IMR-90 (cell line): ENCODE results near the gene PRDM5. TPM values are rescaled to one million over a fixed set of nuclear protein-coding genes. Genes with fewer than 3 reads are reported as not detected.

Source experiments
- ATAC-seq: fragments of 200-7000 bp; cut with Tn5 transposase; 2 replicates; pipeline ENCODE4 v1.9.1; 2020; ENCODE audit warnings: low read depth, mild to moderate bottlenecking, moderate library complexity
- BruUV-seq: library from RNA; stranded (reverse); fragments of 400-500 nt; replicated peaks from 2 replicates; lab custom pipeline; 2021; lab: Mats Ljungman, UMichigan
- CTCF ChIA-PET: fragments of 300-600 bp; formaldehyde crosslinking; extraction: SDS; loops from one replicate; lab custom pipeline; 2021; ENCODE audit warnings: antibody characterized with exemption; lab: Yijun Ruan, JAX
- POLR2A ChIA-PET: fragments of 300-600 bp; sonication (Branson Sonifier 250); formaldehyde crosslinking; loops from one replicate; lab custom pipeline; 2022; ENCODE audit warnings: antibody characterized with exemption; ENCODE audit not compliant: unreplicated experiment; lab: Charles Lee
- DNase-seq: peaks from one replicate; pipeline ENCODE4 v3.0.0; 2013
- H2AFZ ChIP-seq: replicated peaks from 2 replicates; pipeline ENCODE3; 2013; ENCODE audit warnings: low read length, mild to moderate bottlenecking; ENCODE audit not compliant: poor library complexity
- H2AK5ac ChIP-seq: 2 replicates; pipeline ENCODE4 v1.6.1; 2013; ENCODE audit warnings: low read depth, low read length, inconsistent platforms
- H2AK9ac ChIP-seq: replicated peaks from 2 replicates; pipeline ENCODE3; 2013; ENCODE audit warnings: mild to moderate bottlenecking, low read depth, low read length, moderate library complexity; ENCODE audit not compliant: poor library complexity
- H2BK120ac ChIP-seq: 2 replicates; pipeline ENCODE4 v1.6.1; 2013; ENCODE audit warnings: low read depth, low read length, inconsistent platforms
- H2BK15ac ChIP-seq: 3 replicates; pipeline ENCODE4 v1.6.1; 2013; ENCODE audit warnings: low read depth, low read length, inconsistent platforms
- H2BK20ac ChIP-seq: 2 replicates; pipeline ENCODE4 v1.6.1; 2013; ENCODE audit warnings: low read depth, mild to moderate bottlenecking, inconsistent platforms, low read length, moderate library complexity
- H2BK5ac ChIP-seq: 2 replicates; pipeline ENCODE4 v1.6.1; 2013; ENCODE audit warnings: mild to moderate bottlenecking, low read depth, low read length, inconsistent platforms; ENCODE audit not compliant: poor library complexity, severe bottlenecking
- H3K14ac ChIP-seq: replicated peaks from 2 replicates; pipeline ENCODE4 v1.6.1; 2013; ENCODE audit warnings: low read depth, low read length, inconsistent platforms
- H3K18ac ChIP-seq: 2 replicates; pipeline ENCODE4 v1.6.1; 2013; ENCODE audit warnings: low read depth, low read length, control low read depth
- H3K23ac ChIP-seq: 2 replicates; pipeline ENCODE4 v1.6.1; 2013; ENCODE audit warnings: low read depth, low read length, inconsistent platforms
- H3K27ac ChIP-seq: 2 replicates; pipeline ENCODE4 v1.5.1; 2013; ENCODE audit warnings: mild to moderate bottlenecking, control low read depth, low read length; ENCODE audit not compliant: insufficient read depth
- H3K27me3 ChIP-seq: 2 replicates; pipeline ENCODE4 v1.6.1; 2013; ENCODE audit warnings: low read length; ENCODE audit not compliant: control insufficient read depth, insufficient read depth
- H3K36me3 ChIP-seq: 2 replicates; pipeline ENCODE4 v1.6.1; 2013; ENCODE audit warnings: low read length, mixed read lengths; ENCODE audit not compliant: control insufficient read depth, insufficient read depth
- H3K4ac ChIP-seq: 2 replicates; pipeline ENCODE4 v1.6.1; 2013; ENCODE audit warnings: low read depth, low read length, inconsistent platforms
- H3K4me1 ChIP-seq: 2 replicates; pipeline ENCODE4 v1.6.1; 2013; ENCODE audit warnings: low read length, mixed read lengths; ENCODE audit not compliant: control insufficient read depth, insufficient read depth
- H3K4me2 ChIP-seq: 2 replicates; pipeline ENCODE4 v1.6.1; 2013; ENCODE audit warnings: low read depth, mild to moderate bottlenecking, control low read depth, low read length, moderate library complexity
- H3K4me3 ChIP-seq: 2 replicates; pipeline ENCODE4 v1.5.1; 2013; ENCODE audit warnings: low read depth, mild to moderate bottlenecking, control low read depth, low read length, moderate library complexity; ENCODE audit not compliant: insufficient read depth
- H3K56ac ChIP-seq: 2 replicates; pipeline ENCODE4 v1.6.1; 2013; ENCODE audit warnings: low read length, inconsistent platforms; ENCODE audit not compliant: insufficient read depth; ENCODE audit errors: extremely low read depth
- H3K79me1 ChIP-seq, 2 experiments: 2 replicates each; pipeline ENCODE4 v1.6.1; 2013; ENCODE audit warnings: low read length in 2 of 2, inconsistent platforms in 1 of 2, low read depth in 1 of 2
- H3K9ac ChIP-seq: 2 replicates; pipeline ENCODE4 v1.6.1; 2013; ENCODE audit warnings: low read depth, low read length, control low read depth
- H3K9me1 ChIP-seq: 2 replicates; pipeline ENCODE4 v1.6.1; 2013; ENCODE audit warnings: low read length, inconsistent platforms; ENCODE audit not compliant: insufficient read depth
- H3K9me3 ChIP-seq: 2 replicates; pipeline ENCODE4 v1.6.1; 2013; ENCODE audit warnings: low read length; ENCODE audit not compliant: control insufficient read depth, insufficient read depth
- H4K20me1 ChIP-seq: 2 replicates; pipeline ENCODE4 v1.6.1; 2013; ENCODE audit warnings: low read length, inconsistent platforms; ENCODE audit not compliant: insufficient read depth
- H4K5ac ChIP-seq: 2 replicates; pipeline ENCODE4 v1.6.1; 2013; ENCODE audit warnings: mild to moderate bottlenecking, low read depth, low read length, control low read depth
- H4K8ac ChIP-seq, 2 experiments: 2 replicates each; pipeline ENCODE4 v1.6.1; 2013; ENCODE audit warnings: low read depth in 2 of 2, low read length in 2 of 2, control low read depth in 1 of 2, inconsistent platforms in 1 of 2
- H4K91ac ChIP-seq: 2 replicates; pipeline ENCODE4 v1.6.1; 2013; ENCODE audit warnings: low read depth, low read length, inconsistent platforms; ENCODE audit not compliant: insufficient read depth
- CEBPB ChIP-seq: IDR thresholded peaks from 2 replicates; pipeline ENCODE4 v1.6.1; 2012; ENCODE audit warnings: low read depth, low read length, improper control_type of control experiment
- FOS ChIP-seq: fragments of 150-350 bp; IDR thresholded peaks from 2 replicates; pipeline ENCODE4 v1.6.1; 2016; ENCODE audit warnings: low read depth, low read length
- MXI1 ChIP-seq: IDR thresholded peaks from 2 replicates; pipeline ENCODE4 v1.6.1; 2012; ENCODE audit warnings: low read depth, mild to moderate bottlenecking, low read length, moderate library complexity, borderline replicate concordance
- NFE2L2 ChIP-seq: fragments of 150-350 bp; IDR thresholded peaks from 2 replicates; pipeline ENCODE4 v1.6.1; 2016; ENCODE audit warnings: low read depth, mild to moderate bottlenecking, low read length
- RAD21 ChIP-seq: IDR thresholded peaks from 2 replicates; pipeline ENCODE4 v1.6.1; 2012; ENCODE audit warnings: low read length, improper control_type of control experiment
- RCOR1 ChIP-seq: IDR thresholded peaks from 2 replicates; pipeline ENCODE4 v1.6.1; 2012; ENCODE audit warnings: mild to moderate bottlenecking, low read length, improper control_type of control experiment; ENCODE audit not compliant: insufficient replicate concordance
- RFX5 ChIP-seq: IDR thresholded peaks from 2 replicates; pipeline ENCODE4 v1.8.0; 2012; ENCODE audit warnings: low read depth, mild to moderate bottlenecking, low read length, moderate library complexity
- SMC3 ChIP-seq: fragments of 150-350 bp; IDR thresholded peaks from 2 replicates; pipeline ENCODE4 v1.6.1; 2016; ENCODE audit warnings: low read depth, mild to moderate bottlenecking, antibody characterized with exemption, low read length, moderate library complexity
- dilution Hi-C: fragments of 300-500 bp; cut with HindIII; formaldehyde crosslinking; loops from one replicate; pipeline ENCODE4 v1.14.3; 2018; ENCODE audit warnings: low sequenced_read_pairs; ENCODE audit not compliant: unreplicated experiment
- in situ Hi-C: fragments of 300-500 bp; cut with MboI; formaldehyde crosslinking; loops from 3 replicates; pipeline ENCODE4 v1.14.3; 2019; ENCODE audit warnings: low sequenced_read_pairs, inconsistent platforms, mixed read lengths
- intact Hi-C: fragments of 100-400 bp; cut with micrococcal nuclease; formaldehyde crosslinking; loops from 2 replicates; pipeline ENCODE4 v1.10.0; 2022
- polyA plus RNA-seq, 3 experiments: library from polyadenylated mRNA; depleted of rRNA; stranded (reverse); fragments of >200 nt; gene quantifications; 2 replicates each; pipeline ENCODE4 v1.2.3, GENCODE V29; 2012; ENCODE audit warnings: low replicate concordance in 1 of 3
- total RNA-seq: library from RNA; depleted of rRNA; stranded (reverse); fragments of >200 nt; gene quantifications from 2 replicates; pipeline ENCODE4 v1.2.3, GENCODE V29; 2012
- TF ChIP-seq, protein P1 (sequence below): fragments of 150-350 bp; IDR thresholded peaks from 2 replicates; pipeline ENCODE4 v1.6.1; 2017; ENCODE audit warnings: mild to moderate bottlenecking, antibody characterized with exemption, low read length, low read depth

The PRDM5 gene
- total and polyA plus RNA-seq, 2 of the 4 experiments (the other 2 are of a cell fraction): 4.1 to 10.8 TPM

DNA sequence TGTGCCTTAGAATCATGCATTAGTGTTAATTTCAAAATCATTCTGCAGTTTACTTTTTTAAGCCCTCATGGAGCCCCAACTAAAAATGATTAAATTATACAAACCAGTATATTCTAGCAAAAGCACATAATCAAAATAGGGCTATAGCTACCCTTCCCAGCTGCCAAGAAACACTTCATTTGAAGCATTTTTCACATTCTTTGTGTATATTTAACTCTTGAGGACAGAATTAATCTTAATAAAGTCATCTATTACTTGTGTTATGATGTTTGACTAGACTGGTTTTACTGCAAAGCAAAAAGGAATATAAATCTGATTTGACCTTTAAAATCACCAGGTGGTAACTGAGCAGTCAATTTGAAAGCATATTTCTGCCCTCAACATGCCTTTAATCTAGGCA, 145.1 kb downstream of the PRDM5 start:
- no peak overlapping the region for H3K9ac ChIP-seq
- dilution Hi-C loops: no loop called here
- H3K9me3 ChIP-seq: no peaks in the 10 kb centered on the region
- no peaks in the 10 kb centered on the region for H3K36me3 ChIP-seq
- H3K79me1 ChIP-seq: no peaks in the 10 kb centered on the region
- H2AK9ac ChIP-seq: no peak overlapping the region
- no peak overlapping the region for H4K8ac ChIP-seq
- intact Hi-C loops: no loop called here
- CTCF ChIA-PET: no interaction called here
- POLR2A ChIA-PET: no interaction called here
- H4K20me1 ChIP-seq: no peaks in the 10 kb centered on the region
- no peak for ATAC-seq
- H3K56ac ChIP-seq: no peak overlapping the region
- H4K5ac ChIP-seq: no peak overlapping the region
- BruUV-seq: no TSS peak
- no peak overlapping the region for H2AFZ ChIP-seq
- in situ Hi-C loops: no loop called here
- H3K18ac ChIP-seq: no peak overlapping the region
- no peak overlapping the region for H2AK5ac ChIP-seq
- TF ChIP-seq MXI1 (no peak), SMC3 (no peak), NFE2L2 (no peak), FOS (no peak), CEBPB (no peak), RAD21 (no peak), RCOR1 (no peak), RFX5 (no peak)
- TF ChIP-seq, protein P1, sequence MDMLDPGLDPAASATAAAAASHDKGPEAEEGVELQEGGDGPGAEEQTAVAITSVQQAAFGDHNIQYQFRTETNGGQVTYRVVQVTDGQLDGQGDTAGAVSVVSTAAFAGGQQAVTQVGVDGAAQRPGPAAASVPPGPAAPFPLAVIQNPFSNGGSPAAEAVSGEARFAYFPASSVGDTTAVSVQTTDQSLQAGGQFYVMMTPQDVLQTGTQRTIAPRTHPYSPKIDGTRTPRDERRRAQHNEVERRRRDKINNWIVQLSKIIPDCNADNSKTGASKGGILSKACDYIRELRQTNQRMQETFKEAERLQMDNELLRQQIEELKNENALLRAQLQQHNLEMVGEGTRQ: no peak
- no peak overlapping the region for H2BK15ac ChIP-seq
- no peak overlapping the region for H2BK120ac ChIP-seq
- no peak overlapping the region for H2BK20ac ChIP-seq
- H3K4me3 ChIP-seq: no peak overlapping the region
- H3K4me1 ChIP-seq: no peaks in the 10 kb centered on the region
- H3K4me2 ChIP-seq: no peak overlapping the region
- no peak overlapping the region for H3K27ac ChIP-seq
- DNase-seq: no peak
- no peak overlapping the region for H3K23ac ChIP-seq
- no peak overlapping the region for H3K14ac ChIP-seq
- H3K27me3 ChIP-seq: no peaks in the 10 kb centered on the region
- no peak overlapping the region for H4K91ac ChIP-seq
- H2BK5ac ChIP-seq: no peak overlapping the region
- no peak overlapping the region for H3K4ac ChIP-seq
- no peaks in the 10 kb centered on the region for H3K9me1 ChIP-seq
